H1 (cell line): ENCODE results near the gene RAI14. TPM values are rescaled to one million over a fixed set of nuclear protein-coding genes. Genes with fewer than 3 reads are reported as not detected.

Experiments
- CTCF ChIA-PET: fragments of 300-600 bp; sonication (Branson Sonifier 250); formaldehyde crosslinking; loops from one replicate; lab custom pipeline; 2021; ENCODE audit not compliant: partially characterized antibody; lab: Charles Lee
- POLR2A ChIA-PET: fragments of 300-600 bp; sonication (Branson Sonifier 250); formaldehyde crosslinking; loops from one replicate; lab custom pipeline; 2021; ENCODE audit warnings: inconsistent platforms; ENCODE audit not compliant: partially characterized antibody; lab: Charles Lee
- DNase-seq, 2 experiments: peaks; one replicate each; pipeline versions ENCODE4 v3.0.0 to v3.0.0-alpha.2; 2010 to 2022; ENCODE audit warnings: low spot score in 2 of 2, low read depth in 1 of 2, mixed read lengths in 1 of 2
- FAIRE-seq: peaks from 2 replicates; lab custom pipeline; 2011; peaks lifted over from hg19 to GRCh38; lab: Jason Lieb, UNC
- H2AFZ ChIP-seq: 2 replicates; pipeline ENCODE4 v1.8.1; 2012; ENCODE audit warnings: low read length, inconsistent platforms
- H2AK5ac ChIP-seq: 2 replicates; pipeline ENCODE4 v1.6.1; 2013; ENCODE audit warnings: low read depth, low read length
- H2BK120ac ChIP-seq: replicated peaks from 2 replicates; pipeline ENCODE3; 2013; ENCODE audit warnings: low read depth, low read length, inconsistent platforms
- H2BK12ac ChIP-seq: 2 replicates; pipeline ENCODE4 v1.6.1; 2013; ENCODE audit warnings: low read depth, low read length
- H2BK15ac ChIP-seq: 2 replicates; pipeline ENCODE4 v1.6.1; 2013; ENCODE audit warnings: low read length
- H2BK20ac ChIP-seq: 2 replicates; pipeline ENCODE4 v1.6.1; 2013; ENCODE audit warnings: low read length
- H2BK5ac ChIP-seq: 2 replicates; pipeline ENCODE4 v1.6.1; 2013; ENCODE audit warnings: low read depth, low read length
- H3K14ac ChIP-seq: 2 replicates; pipeline ENCODE4 v1.6.1; 2013; ENCODE audit warnings: inconsistent platforms; ENCODE audit not compliant: insufficient read length
- H3K18ac ChIP-seq: 2 replicates; pipeline ENCODE4 v1.6.1; 2013; ENCODE audit warnings: low read length; ENCODE audit errors: extremely low read depth
- H3K23ac ChIP-seq: 2 replicates; pipeline ENCODE4 v1.6.1; 2013; ENCODE audit warnings: inconsistent platforms; ENCODE audit not compliant: insufficient read length
- H3K23me2 ChIP-seq: 2 replicates; pipeline ENCODE4 v1.6.1; 2013; ENCODE audit warnings: low read depth, low read length
- H3K27ac ChIP-seq: 2 replicates; pipeline ENCODE4 v1.6.1; 2011; ENCODE audit warnings: low read depth, low read length, inconsistent platforms
- H3K27me3 ChIP-seq, 4 experiments: replicated peaks in 1 of 4; 1 replicate in 1 of 4; 2 replicates in 3 of 4; pipeline versions ENCODE4 v1.6.1 to v1.8.1; 2011 to 2013; ENCODE audit warnings: low read length in 3 of 4, mild to moderate bottlenecking in 3 of 4, inconsistent platforms in 2 of 4, mixed read lengths in 2 of 4, moderate library complexity in 1 of 4; ENCODE audit not compliant: control insufficient read depth in 3 of 4, insufficient read depth in 3 of 4; ENCODE audit errors: extremely low read depth in 1 of 4
- H3K36me3 ChIP-seq, 4 experiments: 2 replicates each; pipeline versions ENCODE4 v1.6.1 to v1.8.1; 2011 to 2013; ENCODE audit warnings: mild to moderate bottlenecking in 4 of 4, low read length in 3 of 4, moderate library complexity in 2 of 4, control low read depth in 1 of 4, inconsistent platforms in 1 of 4; ENCODE audit not compliant: insufficient read depth in 4 of 4, control insufficient read depth in 2 of 4
- H3K4ac ChIP-seq: replicated peaks from 2 replicates; pipeline ENCODE3; 2013; ENCODE audit warnings: low read length, low read depth, mixed read lengths, inconsistent platforms; ENCODE audit not compliant: insufficient read length
- H3K4me1 ChIP-seq, 4 experiments: replicated peaks in 1 of 4; 1 replicate in 1 of 4; 2 replicates in 3 of 4; pipeline versions ENCODE4 v1.6.1 to v1.8.1; 2011 to 2013; ENCODE audit warnings: low read length in 3 of 4, inconsistent platforms in 2 of 4, mixed read lengths in 1 of 4; ENCODE audit not compliant: insufficient read depth in 4 of 4, control insufficient read depth in 3 of 4
- H3K4me2 ChIP-seq, 2 experiments: 2 replicates each; pipeline versions ENCODE4 v1.6.1 to v1.8.1; 2011 to 2013; ENCODE audit warnings: low read depth in 2 of 2, low read length in 2 of 2, control low read depth in 1 of 2, inconsistent platforms in 1 of 2, mild to moderate bottlenecking in 1 of 2; ENCODE audit not compliant: insufficient read depth in 1 of 2
- H3K4me3 ChIP-seq, 4 experiments: fragments of 200-600, 300-600 bp in 1 of 4; sonication (generic), shearing (Covaris generic), sonication (Bioruptor Twin) in 1 of 4; 2 replicates each; pipeline versions ENCODE4 v1.5.1 to v1.8.1; 2011 to 2016; ENCODE audit warnings: low read length in 4 of 4, low read depth in 3 of 4, control low read depth in 2 of 4, inconsistent platforms in 2 of 4, mild to moderate bottlenecking in 2 of 4, mixed read lengths in 1 of 4, moderate library complexity in 1 of 4; ENCODE audit not compliant: insufficient read depth in 2 of 4; ENCODE audit errors: extremely low read depth in 1 of 4
- H3K56ac ChIP-seq: replicated peaks from 2 replicates; pipeline ENCODE3; 2013; ENCODE audit warnings: low read depth, mild to moderate bottlenecking, mixed read lengths, low read length, inconsistent platforms; ENCODE audit not compliant: insufficient read length
- H3K79me1 ChIP-seq: 2 replicates; pipeline ENCODE4 v1.6.1; 2013; ENCODE audit warnings: low read depth, low read length, control low read depth
- H3K79me2 ChIP-seq, 2 experiments: 2 replicates each; pipeline versions ENCODE4 v1.6.1 to v1.8.1; 2012 to 2013; ENCODE audit warnings: low read length in 2 of 2, mild to moderate bottlenecking in 2 of 2, inconsistent platforms in 1 of 2; ENCODE audit not compliant: insufficient read depth in 2 of 2, control insufficient read depth in 1 of 2
- H3K9ac ChIP-seq, 4 experiments: replicated peaks in 1 of 4; 1 replicate in 1 of 4; 2 replicates in 3 of 4; pipeline versions ENCODE4 v1.6.1 to v1.8.1; 2011 to 2013; ENCODE audit warnings: low read depth in 3 of 4, low read length in 3 of 4, control low read depth in 2 of 4, mild to moderate bottlenecking in 2 of 4, moderate library complexity in 2 of 4, inconsistent platforms in 1 of 4; ENCODE audit errors: extremely low read depth in 1 of 4
- H3K9me3 ChIP-seq, 2 experiments: 2 replicates each; pipeline versions ENCODE4 v1.6.1 to v1.8.1; 2012 to 2013; ENCODE audit warnings: mild to moderate bottlenecking in 2 of 2, moderate library complexity in 2 of 2, control low read depth in 1 of 2, inconsistent platforms in 1 of 2, low read depth in 1 of 2, low read length in 1 of 2, mixed read lengths in 1 of 2; ENCODE audit not compliant: insufficient read depth in 2 of 2
- H4K20me1 ChIP-seq, 2 experiments: replicated peaks in 1 of 2; 2 replicates each; pipeline versions ENCODE3 to v1.8.1; 2011 to 2013; ENCODE audit warnings: inconsistent platforms in 2 of 2, low read length in 2 of 2, mild to moderate bottlenecking in 1 of 2; ENCODE audit not compliant: insufficient read depth in 2 of 2, control insufficient read depth in 1 of 2
- H4K5ac ChIP-seq: 2 replicates; pipeline ENCODE4 v1.6.1; 2013; ENCODE audit warnings: low read length, low read depth, mixed read lengths, inconsistent platforms; ENCODE audit not compliant: insufficient read length
- H4K8ac ChIP-seq: 2 replicates; pipeline ENCODE4 v1.8.0; 2013; ENCODE audit warnings: mild to moderate bottlenecking, moderate library complexity, low read length, inconsistent platforms; ENCODE audit not compliant: insufficient read depth; ENCODE audit errors: extremely low read depth
- H4K91ac ChIP-seq: replicated peaks from 2 replicates; pipeline ENCODE3; 2013; ENCODE audit warnings: low read length, mixed read lengths, inconsistent platforms; ENCODE audit not compliant: insufficient read length
- EZH2 ChIP-seq: fragments of 200-600 bp; sonication (generic); IDR thresholded peaks from 2 replicates; pipeline ENCODE4 v1.7.1; 2012; ENCODE audit warnings: low read depth, mild to moderate bottlenecking, moderate library complexity, low read length, inconsistent platforms; ENCODE audit not compliant: severe bottlenecking
- FOSL1 ChIP-seq: IDR thresholded peaks from 2 replicates; pipeline ENCODE4 v1.6.1; 2011; ENCODE audit warnings: mild to moderate bottlenecking, low read depth, low read length, moderate library complexity; ENCODE audit not compliant: insufficient read depth
- GTF2F1 ChIP-seq: IDR thresholded peaks from 2 replicates; pipeline ENCODE4 v1.6.1; 2012; ENCODE audit warnings: low read depth, low read length, improper control_type of control experiment, borderline replicate concordance
- JUND ChIP-seq: IDR thresholded peaks from 2 replicates; pipeline ENCODE4 v1.6.1; 2011; ENCODE audit warnings: mild to moderate bottlenecking, improper control_type of control experiment, low read length
- MAFK ChIP-seq: IDR thresholded peaks from 2 replicates; pipeline ENCODE4 v1.6.1; 2012; ENCODE audit warnings: low read depth, mild to moderate bottlenecking, improper control_type of control experiment, low read length
- MAX ChIP-seq: IDR thresholded peaks from 2 replicates; pipeline ENCODE4 v1.6.1; 2012; ENCODE audit warnings: inconsistent platforms
- PHF8 ChIP-seq: fragments of 200-600 bp; sonication (generic); conservative IDR thresholded peaks from 2 replicates; pipeline ENCODE4 v1.7.1; 2012; ENCODE audit warnings: low read depth, mild to moderate bottlenecking, inconsistent platforms, low read length, moderate library complexity
- RAD21 ChIP-seq, 2 experiments: IDR thresholded peaks in 1 of 2; conservative IDR thresholded peaks in 1 of 2; 2 replicates each; pipeline ENCODE4 v1.6.1; 2011; ENCODE audit warnings: low read depth in 2 of 2, low read length in 2 of 2, improper control_type of control experiment in 1 of 2, inconsistent platforms in 1 of 2, mild to moderate bottlenecking in 1 of 2, moderate library complexity in 1 of 2
- SIRT6 ChIP-seq: IDR thresholded peaks from one replicate; pipeline ENCODE4 v1.7.1; 2012; ENCODE audit warnings: low read length, inconsistent platforms
- SP2 ChIP-seq: IDR thresholded peaks from 2 replicates; pipeline ENCODE4 v1.6.1; 2012; ENCODE audit warnings: mild to moderate bottlenecking, low read length, inconsistent platforms
- TAF7 ChIP-seq: optimal IDR thresholded peaks from 2 replicates; pipeline ENCODE3; 2011; ENCODE audit warnings: low read depth, mild to moderate bottlenecking, inconsistent platforms, low read length, moderate library complexity, borderline replicate concordance
- WGBS, 2 experiments: shearing (Covaris generic) in 1 of 2; methylation state at CpG; one replicate each; pipeline versions ENCODE4 v1.1.6 to v1.1.7; 2013 to 2015; ENCODE audit warnings: low lambda C conversion rate in 2 of 2, mixed read lengths in 2 of 2, inconsistent platforms in 1 of 2, low coverage in 1 of 2, missing lambda C conversion rate in 1 of 2; ENCODE audit not compliant: insufficient replicate concordance in 2 of 2, insufficient coverage in 1 of 2, insufficient read length in 1 of 2; ENCODE audit errors: extremely low coverage in 1 of 2, missing lambda C conversion rate in 1 of 2; 5-methylcytosine and 5-hydroxymethylcytosine counted together
- polyA plus RNA-seq, 7 experiments: library from polyadenylated mRNA; depleted of rRNA in 3 of 7; stranded (reverse) in 5 of 7; unstranded in 2 of 7; fragments of >200 nt in 5 of 7; fragments of 200-250 nt in 2 of 7; gene quantifications; 1 replicate in 5 of 7; 2 replicates in 1 of 7; 4 replicates in 1 of 7; pipeline versions ENCODE4 v1.2.1 to v1.2.3, GENCODE V29; 2011 to 2013; ENCODE audit warnings: missing spikeins in 2 of 7, mixed read lengths in 2 of 7
- total RNA-seq: library from RNA; stranded (reverse); fragmentation: NEBNext Ultra II Directional; extraction: Animal tissue kit (Norgen Biotek cat#: 25700); gene quantifications from 2 replicates; pipeline ENCODE4 v1.2.1, GENCODE V29; 2021

RAI14 gene
- total and polyA plus RNA-seq, 2 of the 8 experiments (the other 6 are each of a cell fraction or from before 2014, with no cell fraction given), result 48.4 to 210 TPM

- H2BK15ac ChIP-seq, result no peak overlapping the region
- no peak overlapping the region for H3K23ac ChIP-seq
- H3K56ac ChIP-seq, result no peak overlapping the region
- no peak overlapping the region for H2AFZ ChIP-seq
- no peak overlapping the region for H3K14ac ChIP-seq
- no peak overlapping the region for H3K18ac ChIP-seq
- H4K91ac ChIP-seq, result no peak overlapping the region
- H3K4me2 ChIP-seq, result no peak overlapping the region
- H2BK5ac ChIP-seq, result no peak overlapping the region
- H4K5ac ChIP-seq, result no peak overlapping the region
- no peak overlapping the region for H3K9ac ChIP-seq
- H3K27ac ChIP-seq, result no peak overlapping the region
- H4K8ac ChIP-seq, result no peak overlapping the region
- no peak overlapping the region for H2AK5ac ChIP-seq
- no peak overlapping the region for H2BK20ac ChIP-seq
- H2BK120ac ChIP-seq, result no peak overlapping the region
- no peaks in the 10 kb centered on the region for H3K23me2 ChIP-seq
- DNase-seq, result peak in 1 of 2 experiments; percentile 10
- H3K27me3 ChIP-seq, result no peaks in the 10 kb centered on the region
- no peaks in the 10 kb centered on the region for H3K79me2 ChIP-seq
- H3K79me1 ChIP-seq, result no peaks in the 10 kb centered on the region
- no peak overlapping the region for H3K4me3 ChIP-seq
- no peak overlapping the region for H3K4ac ChIP-seq
- peaks cover 6 to 41% (median 29%) of the 10 kb centered on the region in 4 experiments; a peak in 7 of 8 replicates for H3K36me3 ChIP-seq
- no peak overlapping the region for H2BK12ac ChIP-seq
- H3K9me3 ChIP-seq, result peaks cover 2 to 3% of the 10 kb centered on the region in 2 experiments; a peak in 2 of 4 replicates
- ChIA-PET CTCF (interaction anchor here (0.7 to 1.6 kb wide), 6 partner anchors 11 to 72 kb away, joined by 3 to 4 read pairs (median 3); no protein-coding TSS in a partner anchor), POLR2A (interaction anchor here (1.0 to 1.5 kb wide), 4 partner anchors 11 to 81 kb away, joined by 3 to 4 read pairs (median 4); partner anchors contain the start of genes BRIX1 and RAD1)
- WGBS, 2 experiments, result 85% methylated on average over 9 of the region's 9 CpGs; no CpG with 5 or more reads in 1 of the 2 experiments
- no peaks in the 10 kb centered on the region for H4K20me1 ChIP-seq
- no peaks in the 10 kb centered on the region for H3K4me1 ChIP-seq
- FAIRE-seq, result peak; percentile 28
- TF ChIP-seq MAX (no peak), FOSL1 (no peak), SIRT6 (no peak), RAD21 (IDR thresholded peaks at IDR 0.05 in 1 of 2, conservative IDR thresholded peaks at IDR 0.05 in 1 of 2; ENCODE audit: low read depth in 2 of 2, low read length in 2 of 2) (peak; percentile 7 to 33; a peak in 3 of 4 replicates), SP2 (no peak), PHF8 (no peak), TAF7 (no peak), MAFK (no peak), JUND (no peak), EZH2 (no peak), GTF2F1 (no peak)
These were observed 178.1 kb downstream of the RAI14 start for GRCh38 chr5:34833976-34834793.
